Nucleus accumbens (tissue), 56 donors: ENCODE measurements around the gene MDM1.

Source experiments
- DNase-seq, 56 donors: peaks; one replicate each; lab custom pipeline; 2025; lab: John Stamatoyannopoulos, UW

MDM1 gene

GRCh38 chr12:68331869-68332727 lies at the start of gene MDM1:
Gene MDM1, minus strand, starts transcription at chr12:68332362. Its CDS starts 117 bp downstream, at chr12:68332245.
- peak; percentile 86 to 99 (median 96) for DNase-seq

- DNase-seq, result no peak
Measured at GRCh38 chr12:68381476-68382219, 49.5 kb upstream of the MDM1 start.

- no peak for DNase-seq
Measured at GRCh38 chr12:68378872-68379606, 46.9 kb upstream of the MDM1 start.

GRCh38 chr12:68377881-68378280 lies 45.7 kb upstream of the MDM1 start:
- DNase-seq, result no peak

- DNase-seq, result no peak
Measured at GRCh38 chr12:68376901-68377300, 44.7 kb upstream of the MDM1 start.

GRCh38 chr12:68375756-68376695 lies 43.9 kb upstream of the MDM1 start:
- DNase-seq, result no peak

- no peak for DNase-seq
Measured at GRCh38 chr12:68374307-68374982, 42.3 kb upstream of the MDM1 start.

GRCh38 chr12:68370667-68371066 lies 38.5 kb upstream of the MDM1 start:
- DNase-seq, result no peak

- no peak for DNase-seq
Measured at GRCh38 chr12:68370006-68370590, 37.9 kb upstream of the MDM1 start.

- DNase-seq, result no peak
Measured at GRCh38 chr12:68368327-68368726, 36.2 kb upstream of the MDM1 start.

- no peak for DNase-seq
Measured at GRCh38 chr12:68367903-68368302, 35.7 kb upstream of the MDM1 start.

GRCh38 chr12:68367116-68367515 lies 35.0 kb upstream of the MDM1 start:
- DNase-seq, result no peak

GRCh38 chr12:68364893-68365725 lies 32.9 kb upstream of the MDM1 start:
- DNase-seq, result peak in 26 of 56 donors; percentile 1 to 42 (median 14)

GRCh38 chr12:68364328-68364727 lies 32.2 kb upstream of the MDM1 start:
- DNase-seq, result no peak

GRCh38 chr12:68361953-68362352 lies 29.8 kb upstream of the MDM1 start:
- no peak for DNase-seq

- no peak for DNase-seq
Measured at GRCh38 chr12:68359674-68360073, 27.5 kb upstream of the MDM1 start.

GRCh38 chr12:68358532-68359485 lies 26.6 kb upstream of the MDM1 start:
- DNase-seq, result peak in 24 of 56 donors; percentile 1 to 77 (median 12)
